Breast epithelium (tissue), 4 donors: Measurements from ENCODE around the gene ZNF775. TPM values are rescaled to one million over a fixed set of nuclear protein-coding genes. Genes with fewer than 3 reads are reported as not detected.

Experiments
- DNase-seq, 2 donors: peaks; one replicate each; pipeline ENCODE4 v3.0.0-alpha.2; 2019; ENCODE audit warnings: low spot score in 2 of 2
- H3K27ac ChIP-seq, 2 donors: fragments of 200-600 bp; sonication (generic) in 1 of 2; one replicate each; pipeline ENCODE4 v1.5.1; 2016 to 2019; ENCODE audit warnings: mild to moderate bottlenecking in 1 of 2
- H3K27me3 ChIP-seq, 2 donors: fragments of 200-600 bp; sonication (generic) in 1 of 2; one replicate each; pipeline versions ENCODE4 v1.5.1 to v1.6.0; 2017 to 2019; ENCODE audit warnings: control low read depth in 1 of 2, mild to moderate bottlenecking in 1 of 2
- H3K36me3 ChIP-seq: fragments of 200-600 bp; one replicate; pipeline ENCODE4 v1.5.1; 2019
- H3K4me1 ChIP-seq, 2 donors: fragments of 200-600 bp; sonication (generic); one replicate each; pipeline ENCODE4 v1.5.1; 2016 to 2019; ENCODE audit warnings: control low read depth in 1 of 2
- H3K4me3 ChIP-seq, 3 donors: fragments of 200-600 bp; sonication (generic); 1 replicate in 2 of 3; 2 replicates in 1 of 3; pipeline ENCODE4 v1.5.1; 2016 to 2019; ENCODE audit warnings: mild to moderate bottlenecking in 3 of 3, moderate library complexity in 2 of 3
- H3K9me3 ChIP-seq, 2 donors: fragments of 200-600 bp; sonication (generic) in 1 of 2; one replicate each; pipeline ENCODE4 v1.5.1; 2016 to 2019; ENCODE audit warnings: control low read depth in 1 of 2
- CTCF ChIP-seq, 3 donors: fragments of 450-650 bp; IDR thresholded peaks; one replicate each; pipeline ENCODE4 v1.5.1; 2016 to 2017; ENCODE audit warnings: antibody characterized with exemption in 3 of 3, mild to moderate bottlenecking in 3 of 3, moderate library complexity in 3 of 3
- POLR2A ChIP-seq: fragments of 450-650 bp; IDR thresholded peaks from one replicate; pipeline ENCODE4 v1.6.1; 2016; ENCODE audit warnings: antibody characterized with exemption, mild to moderate bottlenecking, moderate library complexity
- POLR2AphosphoS5 ChIP-seq, 3 donors: sonication (generic); formaldehyde crosslinking; IDR thresholded peaks; one replicate each; pipeline ENCODE4 v1.6.1; 2017; ENCODE audit warnings: antibody characterized with exemption in 3 of 3
- intact Hi-C: fragments of 100-400 bp; cut with DNase I; formaldehyde crosslinking; loops from one replicate; pipeline ENCODE4 v1.15.1; 2023; ENCODE audit warnings: low total_unique reads
- total RNA-seq, 3 donors: library from RNA; depleted of rRNA; stranded (reverse); fragments of >200 nt; gene quantifications; one replicate each; pipeline ENCODE4 v1.1.0, GENCODE V29; 2016

The ZNF775 gene
- total RNA-seq, 3 donors from 2014 or later: 1.9 to 5.7 (median 4.6) TPM

GRCh38 chr7:150377635-150378034, 1.5 kb upstream of the ZNF775 start:
- Histone ChIP-seq H3K27ac (peak overlapping the region; percentile 93 to 96), H3K4me1 (peaks cover 6 to 9% of the 10 kb centered on the region in 2 donors), H3K27me3 (no peaks in the 10 kb centered on the region), H3K9me3 (no peaks in the 10 kb centered on the region), H3K36me3 (no peaks in the 10 kb centered on the region), H3K4me3 (no peak overlapping the region)
- intact Hi-C loops: no loop called here
- TF ChIP-seq POLR2AphosphoS5 (IDR thresholded peaks at IDR 0.05) (no peak), CTCF (IDR thresholded peaks at IDR 0.05) (no peak), POLR2A (no peak)
- DNase-seq: no peak

GRCh38 chr7:150378115-150378852, 846 bp upstream of the ZNF775 start:
- no peaks in the 10 kb centered on the region for H3K36me3 ChIP-seq
- no peaks in the 10 kb centered on the region for H3K9me3 ChIP-seq
- intact Hi-C loops: no loop called here
- DNase-seq: peak; percentile 67 to 68
- TF ChIP-seq POLR2AphosphoS5 (IDR thresholded peaks at IDR 0.05): no peak
- TF ChIP-seq CTCF (IDR thresholded peaks at IDR 0.05): no peak
- no peak for TF ChIP-seq POLR2A
- peaks cover 3 to 11% of the 10 kb centered on the region in 2 donors for H3K4me1 ChIP-seq
- H3K4me3 ChIP-seq: peak overlapping the region; percentile 89 to 93 (median 91)
- peak overlapping the region; percentile 93 to 96 for H3K27ac ChIP-seq
- no peaks in the 10 kb centered on the region for H3K27me3 ChIP-seq

GRCh38 chr7:150379441-150380379, 580 bp downstream of the ZNF775 start:
- intact Hi-C loops: no loop called here
- peaks cover 0 to 11% of the 10 kb centered on the region in 2 donors for H3K4me1 ChIP-seq
- peak overlapping the region; percentile 93 to 96 for H3K27ac ChIP-seq

GRCh38 chr7:150380463-150380862, 1.3 kb downstream of the ZNF775 start:
- Histone ChIP-seq H3K4me3 (peak overlapping the region in 1 of 3 donors; percentile 91), H3K9me3 (no peaks in the 10 kb centered on the region), H3K36me3 (no peaks in the 10 kb centered on the region), H3K27ac (peak overlapping the region in 1 of 2 donors; percentile 13), H3K27me3 (no peaks in the 10 kb centered on the region), H3K4me1 (peaks cover 0 to 11% of the 10 kb centered on the region in 2 donors)
- no peak for TF ChIP-seq CTCF (IDR thresholded peaks at IDR 0.05)
- TF ChIP-seq POLR2AphosphoS5 (IDR thresholded peaks at IDR 0.05): no peak
- no peak for TF ChIP-seq POLR2A
- no peak for DNase-seq
- intact Hi-C loops: no loop called here

More at GRCh38 chr7:150379441-150380379, 580 bp downstream of the ZNF775 start:
- TF ChIP-seq POLR2A (no peak), CTCF (IDR thresholded peaks at IDR 0.05) (no peak), POLR2AphosphoS5 (IDR thresholded peaks at IDR 0.05) (no peak)
- H3K27me3 ChIP-seq: no peaks in the 10 kb centered on the region
- no peaks in the 10 kb centered on the region for H3K9me3 ChIP-seq
- DNase-seq: no peak
- no peaks in the 10 kb centered on the region for H3K36me3 ChIP-seq
- H3K4me3 ChIP-seq: peak overlapping the region; percentile 89 to 93 (median 91)
